VCaP (cell line): ENCODE measurements around the gene CACHD1.

Experiments used
- H3K27ac ChIP-seq: fragments of 450-650 bp; 2 replicates; pipeline ENCODE4 v1.5.1; 2017
- CTCF ChIP-seq: fragments of 450-650 bp; conservative IDR thresholded peaks from 2 replicates; pipeline ENCODE4 v1.5.1; 2017; ENCODE audit warnings: mild to moderate bottlenecking, moderate library complexity

The CACHD1 gene

GRCh38 chr1:64535938-64536835 is 66.3 kb downstream of the CACHD1 start:
- peak overlapping the region; percentile 76 for H3K27ac ChIP-seq
- no peak for TF ChIP-seq CTCF

- H3K27ac ChIP-seq: peak overlapping the region; percentile 76
- TF ChIP-seq CTCF: no peak
Observed at GRCh38 chr1:64536836-64537490, 67.0 kb downstream of the CACHD1 start.

- no peak for TF ChIP-seq CTCF
- no peak overlapping the region; the same call in 1 of the 2 replicates for H3K27ac ChIP-seq
Observed at GRCh38 chr1:64537942-64538341, 68.0 kb downstream of the CACHD1 start.

- H3K27ac ChIP-seq: no peak overlapping the region
Observed at GRCh38 chr1:64538389-64538788, 68.5 kb downstream of the CACHD1 start.

GRCh38 chr1:64539289-64539688 is 69.4 kb downstream of the CACHD1 start:
- no peak overlapping the region for H3K27ac ChIP-seq
- TF ChIP-seq CTCF: no peak

More at GRCh38 chr1:64538389-64538788, 68.5 kb downstream of the CACHD1 start:
- TF ChIP-seq CTCF: no peak

- H3K27ac ChIP-seq: no peak overlapping the region
- TF ChIP-seq CTCF: no peak
Observed at GRCh38 chr1:64539781-64540218, 69.9 kb downstream of the CACHD1 start.

GRCh38 chr1:64540265-64540791 is 70.4 kb downstream of the CACHD1 start:
- TF ChIP-seq CTCF: no peak
- no peak overlapping the region for H3K27ac ChIP-seq
